GM21576 (cell line): Measurements from ENCODE around the gene PTGDR2.

ENCODE experiments used
- ATAC-seq: cut with Tn5 transposase; IDR thresholded peaks from one replicate; pipeline ENCODE4 v1.9.1; 2021; ENCODE audit warnings: mild to moderate bottlenecking, moderate library complexity; ENCODE audit not compliant: unreplicated experiment

Gene PTGDR2

GRCh38 chr11:60855726-60856633 lies at the start of gene PTGDR2:
Gene PTGDR2 (minus strand): TSS chr11:60855950. CDS start chr11:60853722, 2,228 bp downstream.
- ATAC-seq = no peak

GRCh38 chr11:60905047-60905446 lies 49.3 kb upstream of the PTGDR2 start:
- ATAC-seq = no peak

GRCh38 chr11:60902625-60903024 lies 46.9 kb upstream of the PTGDR2 start:
- no peak for ATAC-seq

- ATAC-seq = no peak
Observed at GRCh38 chr11:60900673-60901404, 45.1 kb upstream of the PTGDR2 start.

- no peak for ATAC-seq
Observed at GRCh38 chr11:60899977-60900376, 44.2 kb upstream of the PTGDR2 start.

GRCh38 chr11:60899046-60899936 lies 43.5 kb upstream of the PTGDR2 start:
- ATAC-seq = no peak

- ATAC-seq = no peak
Observed at GRCh38 chr11:60897496-60897895, 41.7 kb upstream of the PTGDR2 start.

GRCh38 chr11:60895687-60896086 lies 39.9 kb upstream of the PTGDR2 start:
- ATAC-seq = no peak

GRCh38 chr11:60891103-60891741 lies 35.5 kb upstream of the PTGDR2 start:
- ATAC-seq = no peak

- ATAC-seq = no peak
Observed at GRCh38 chr11:60890696-60891095, 34.9 kb upstream of the PTGDR2 start.

GRCh38 chr11:60889869-60890311 lies 34.1 kb upstream of the PTGDR2 start:
- no peak for ATAC-seq

GRCh38 chr11:60887556-60887955 lies 31.8 kb upstream of the PTGDR2 start:
- no peak for ATAC-seq

GRCh38 chr11:60880643-60881282 lies 25.0 kb upstream of the PTGDR2 start:
- ATAC-seq = no peak

- no peak for ATAC-seq
Observed at GRCh38 chr11:60879971-60880588, 24.3 kb upstream of the PTGDR2 start.

GRCh38 chr11:60879104-60879503 lies 23.4 kb upstream of the PTGDR2 start:
- no peak for ATAC-seq

- no peak for ATAC-seq
Observed at GRCh38 chr11:60878245-60879101, 22.7 kb upstream of the PTGDR2 start.

- no peak for ATAC-seq
Observed at GRCh38 chr11:60876168-60876485, 20.4 kb upstream of the PTGDR2 start.

GRCh38 chr11:60875366-60876167 lies 19.8 kb upstream of the PTGDR2 start:
- no peak for ATAC-seq
